GM21723 (cell line): ENCODE measurements around the gene TSPYL1.
A peak's percentile ranks its signal among the peaks of the same experiment; 100 is the strongest.
"Not testable (repeated sequence)": the region's sequence is repeated elsewhere in the genome, so short reads cannot be mapped to it uniquely, and the experiment has no call there.

Experiments
- ATAC-seq: cut with Tn5 transposase; IDR thresholded peaks from one replicate; pipeline ENCODE4 v1.9.1; 2021; ENCODE audit warnings: mild to moderate bottlenecking, moderate library complexity; ENCODE audit not compliant: unreplicated experiment

Gene TSPYL1

DNA sequence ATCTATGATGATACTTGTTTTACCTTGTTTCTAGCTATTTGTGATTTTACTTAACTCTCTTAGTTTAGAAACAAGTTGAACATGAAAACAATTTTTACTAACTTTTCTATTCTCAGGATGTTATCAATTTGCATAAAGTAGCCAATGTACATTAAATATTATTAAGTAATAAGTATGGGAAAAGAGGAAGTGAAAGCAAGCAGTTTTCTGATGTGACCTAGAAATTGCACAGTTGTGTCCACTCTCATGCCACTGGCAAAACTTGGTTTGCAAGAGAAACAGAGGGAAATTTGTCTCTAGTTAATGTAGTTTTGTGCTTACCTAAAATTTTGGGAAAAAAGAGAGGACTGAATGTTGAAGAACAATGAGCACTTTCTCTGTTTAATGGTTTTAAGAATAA lies 19.2 kb upstream of the TSPYL1 start:
- no peak for ATAC-seq

- no peak for ATAC-seq
These were observed 18.5 kb upstream of the TSPYL1 start for GRCh38 chr6:116298273-116298672.

GRCh38 chr6:116292553-116292952 lies 12.8 kb upstream of the TSPYL1 start:
- ATAC-seq = no peak

DNA sequence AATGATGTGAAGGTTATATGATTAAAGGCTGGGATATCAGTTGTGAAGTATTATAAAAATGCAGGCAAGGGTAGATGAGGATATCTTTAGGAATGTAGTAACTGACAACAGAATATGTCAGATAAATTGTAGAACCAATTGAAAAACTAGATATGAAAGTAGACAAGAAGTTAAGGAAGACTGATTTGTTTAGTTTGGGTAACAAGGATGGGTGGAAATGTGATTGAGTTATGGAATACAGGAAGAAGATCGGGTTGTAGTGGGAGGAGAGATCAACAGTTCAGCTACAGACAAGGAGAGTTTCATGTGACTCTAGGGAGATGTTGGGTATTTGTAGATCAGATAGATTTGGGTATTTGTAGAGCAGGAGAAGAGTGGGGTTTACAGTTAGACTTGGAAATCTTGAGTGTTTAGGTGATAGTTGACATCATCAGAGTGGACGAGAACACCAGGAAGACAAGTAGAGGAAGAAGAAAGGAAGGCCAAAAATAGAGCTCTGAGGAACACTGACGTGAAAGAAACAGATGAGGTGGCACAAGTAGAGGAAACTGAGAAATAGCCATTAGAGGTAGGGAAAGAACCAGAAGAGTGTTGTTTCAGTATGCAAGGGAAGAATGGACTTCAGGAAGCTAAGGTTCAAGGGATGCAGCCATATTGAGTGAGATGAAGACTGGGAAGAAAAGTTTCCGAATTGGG lies 12.1 kb upstream of the TSPYL1 start:
- no peak for ATAC-seq

DNA sequence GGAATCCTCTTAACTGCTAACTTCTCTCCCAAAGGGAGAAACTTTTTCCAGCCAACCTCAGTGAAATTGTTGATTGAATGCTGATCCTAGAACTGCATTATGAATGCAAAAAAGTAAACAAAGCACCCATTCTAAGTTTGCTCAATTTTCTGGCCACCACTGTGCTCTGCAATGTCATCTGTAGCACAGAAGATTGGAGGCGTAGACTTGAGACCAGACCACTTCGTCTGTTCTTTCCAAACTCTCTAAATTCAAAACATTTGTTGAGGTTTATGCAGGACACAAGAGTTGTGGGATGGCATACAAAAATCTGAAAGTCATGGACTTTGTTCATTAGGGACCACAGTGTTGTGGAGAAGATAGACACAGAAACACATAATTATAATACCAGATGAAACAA lies 11.1 kb upstream of the TSPYL1 start:
- no peak for ATAC-seq

DNA sequence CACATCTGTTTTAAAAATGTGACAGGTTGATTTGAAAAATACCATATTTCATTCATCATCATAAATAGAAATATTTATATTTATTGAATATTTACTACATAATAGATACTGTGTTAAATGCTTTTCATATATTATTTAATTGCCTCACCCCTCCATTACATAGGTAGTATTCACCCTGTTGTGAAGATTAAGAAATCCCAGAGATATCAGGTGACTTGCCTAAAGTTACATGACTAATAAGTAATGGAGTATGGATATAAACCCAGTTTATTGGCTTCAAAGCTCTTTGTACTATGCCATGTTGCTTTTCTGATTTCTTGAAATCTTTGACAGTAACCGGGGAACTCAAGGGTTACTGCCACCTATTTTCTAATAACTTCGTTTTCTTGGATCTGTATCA lies 10.1 kb upstream of the TSPYL1 start:
- ATAC-seq = no peak

GRCh38 chr6:116287689-116288282 lies 8.1 kb upstream of the TSPYL1 start:
- peak; percentile 79 for ATAC-seq

GRCh38 chr6:116286773-116287358 lies 7.1 kb upstream of the TSPYL1 start:
- ATAC-seq = no peak

GRCh38 chr6:116284984-116285383 lies 5.3 kb upstream of the TSPYL1 start:
- ATAC-seq = not testable (repeated sequence)

- ATAC-seq = no peak
These were observed 3.5 kb upstream of the TSPYL1 start for GRCh38 chr6:116283191-116283590.

DNA sequence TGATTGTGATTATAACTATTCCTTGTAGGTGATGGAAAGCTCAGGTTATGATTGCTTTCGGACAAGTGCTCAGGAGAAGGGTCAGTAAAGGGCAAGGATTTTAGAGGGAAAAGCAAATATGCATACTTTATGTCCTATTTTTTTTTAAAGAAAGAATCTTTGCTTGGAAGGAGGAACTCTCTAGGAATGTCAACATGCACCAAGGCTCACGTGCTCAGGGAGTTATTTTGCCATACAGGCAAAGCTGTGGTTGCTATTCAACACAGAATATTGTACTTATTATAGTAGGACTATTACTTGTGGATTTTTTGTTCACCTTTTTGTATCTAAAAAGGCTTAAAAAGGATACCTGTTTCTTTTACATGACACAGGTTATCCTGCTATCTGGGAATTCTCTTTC lies 3.0 kb upstream of the TSPYL1 start:
- no peak for ATAC-seq

GRCh38 chr6:116280933-116281316 lies 1.2 kb upstream of the TSPYL1 start:
- ATAC-seq = no peak

- no peak for ATAC-seq
These were observed 617 bp upstream of the TSPYL1 start for GRCh38 chr6:116280161-116280932.

DNA sequence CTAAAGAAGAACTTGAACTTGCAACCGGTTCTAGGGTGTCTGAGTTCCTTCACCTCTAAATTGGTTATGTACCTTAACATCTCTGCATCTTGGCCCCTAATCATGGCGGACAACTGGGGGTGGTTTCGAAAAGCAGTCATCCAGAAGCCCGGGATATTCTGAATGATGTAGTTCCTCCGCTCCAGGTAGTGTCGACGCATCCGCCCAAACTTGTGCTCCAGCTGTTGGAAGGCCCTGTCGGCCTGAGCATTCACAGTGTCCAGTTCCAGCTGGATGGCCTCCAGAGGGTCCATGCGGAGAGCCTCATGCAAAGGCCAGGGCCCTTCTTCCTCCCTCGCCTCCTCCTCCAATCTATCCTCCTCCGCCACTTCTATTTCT lies 887 bp downstream of the TSPYL1 start:
- no peak for ATAC-seq

DNA sequence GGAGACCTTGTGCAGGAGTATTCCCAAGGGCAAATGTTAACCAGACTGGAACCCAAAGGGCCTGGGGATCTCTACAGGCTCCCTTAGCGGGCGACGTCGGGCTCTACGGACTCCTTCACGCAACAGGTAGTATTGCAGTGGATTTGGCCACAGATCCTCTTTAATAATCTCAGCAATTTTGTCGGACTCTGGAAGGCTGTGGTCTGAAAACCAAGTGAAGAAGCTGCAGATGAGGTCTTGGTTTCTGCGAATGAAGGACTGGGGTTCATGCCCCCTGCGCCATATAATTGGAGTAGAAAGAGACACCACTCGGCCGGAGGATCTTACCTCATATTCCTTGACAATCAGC lies 1.3 kb downstream of the TSPYL1 start:
- no peak for ATAC-seq

DNA sequence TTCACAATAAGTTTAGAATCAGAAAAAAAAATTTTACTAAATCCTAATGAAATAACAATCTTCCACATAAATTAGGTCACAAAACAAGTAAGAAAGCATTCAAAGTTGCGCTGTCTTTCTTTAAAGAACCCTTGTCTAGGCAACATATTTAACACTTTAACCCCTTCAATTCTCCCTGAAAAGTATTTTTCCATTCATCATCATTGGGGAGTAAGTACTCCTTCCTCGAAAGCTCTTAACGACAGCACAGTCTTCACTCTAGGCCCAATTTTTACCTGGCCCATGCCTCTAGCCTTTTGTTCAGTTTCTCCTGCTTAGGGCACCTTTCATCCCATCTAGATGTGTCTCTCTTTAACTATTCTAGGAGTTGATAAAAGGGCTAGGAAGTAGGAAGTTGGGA lies 2.6 kb downstream of the TSPYL1 start:
- ATAC-seq = no peak

- no peak for ATAC-seq
These were observed 8.5 kb downstream of the TSPYL1 start for GRCh38 chr6:116271149-116271708.

GRCh38 chr6:116268589-116269293 lies 11.0 kb downstream of the TSPYL1 start:
- ATAC-seq = peak; percentile 85

- ATAC-seq = peak; percentile 11
These were observed 11.7 kb downstream of the TSPYL1 start for GRCh38 chr6:116267836-116268588.

GRCh38 chr6:116266803-116267202 lies 12.9 kb downstream of the TSPYL1 start:
- ATAC-seq = no peak
